CD14-positive monocyte (primary cell): ENCODE results near the gene GRIK4. TPM values are rescaled to one million over a fixed set of nuclear protein-coding genes. Genes with fewer than 3 reads are reported as not detected.
"Not testable (repeated sequence)": the region's sequence is repeated elsewhere in the genome, so short reads cannot be mapped to it uniquely, and the experiment has no call there.

Experiments
- DNase-seq, 3 donors: peaks; one replicate each; pipeline ENCODE4 v3.0.0-alpha.2; 2011 to 2022
- H2AFZ ChIP-seq: 2 replicates; pipeline ENCODE4 v1.6.0; 2012; ENCODE audit warnings: mild to moderate bottlenecking, low read depth, low read length, inconsistent platforms; ENCODE audit not compliant: insufficient read depth, poor library complexity, severe bottlenecking
- H3K27ac ChIP-seq, 2 donors: 1 replicate in 1 of 2; 2 replicates in 1 of 2; pipeline ENCODE4 v1.5.1; 2012 to 2013; ENCODE audit warnings: low read length in 2 of 2, control low read depth in 1 of 2, inconsistent platforms in 1 of 2, low read depth in 1 of 2, mild to moderate bottlenecking in 1 of 2
- H3K27me3 ChIP-seq, 2 donors: one replicate each; pipeline versions ENCODE4 v1.6.0 to v1.6.1; 2011 to 2013; ENCODE audit warnings: low read length in 2 of 2; ENCODE audit not compliant: control insufficient read depth in 2 of 2, insufficient read depth in 2 of 2
- H3K36me3 ChIP-seq, 2 donors: replicated peaks in 1 of 2; 1 replicate in 1 of 2; 2 replicates in 1 of 2; pipeline versions ENCODE4 v1.5.1 to v1.6.1; 2012 to 2013; ENCODE audit warnings: low read length in 2 of 2, control low read depth in 1 of 2, inconsistent platforms in 1 of 2, mild to moderate bottlenecking in 1 of 2; ENCODE audit not compliant: insufficient read depth in 2 of 2, control insufficient read depth in 1 of 2
- H3K4me1 ChIP-seq, 2 donors: 1 replicate in 1 of 2; 2 replicates in 1 of 2; pipeline versions ENCODE4 v1.5.1 to v1.6.1; 2012 to 2013; ENCODE audit warnings: low read length in 2 of 2, control low read depth in 1 of 2, inconsistent platforms in 1 of 2, mild to moderate bottlenecking in 1 of 2, moderate library complexity in 1 of 2; ENCODE audit not compliant: insufficient read depth in 2 of 2, control insufficient read depth in 1 of 2
- H3K4me2 ChIP-seq: replicated peaks from 2 replicates; pipeline ENCODE3; 2012; ENCODE audit warnings: low read length, moderate library complexity, mild to moderate bottlenecking; ENCODE audit not compliant: poor library complexity, severe bottlenecking; ENCODE audit errors: extremely low read depth
- H3K4me3 ChIP-seq, 3 experiments: fragments of 200-600 bp in 1 of 3; sonication (generic) in 1 of 3; replicated peaks in 1 of 3; 1 replicate in 2 of 3; 2 replicates in 1 of 3; pipeline ENCODE4 v1.5.1; 2011 to 2013; ENCODE audit warnings: low read length in 3 of 3, mild to moderate bottlenecking in 3 of 3, control low read depth in 2 of 3, low read depth in 2 of 3, inconsistent platforms in 1 of 3, moderate library complexity in 1 of 3
- H3K79me2 ChIP-seq: 2 replicates; pipeline ENCODE4 v1.6.0; 2012; ENCODE audit warnings: mild to moderate bottlenecking, control low read depth, inconsistent platforms, low read length, moderate library complexity; ENCODE audit not compliant: insufficient read depth
- H3K9ac ChIP-seq: 2 replicates; pipeline ENCODE4 v1.6.0; 2017; ENCODE audit warnings: low read length, mild to moderate bottlenecking; ENCODE audit not compliant: insufficient read depth, poor library complexity, severe bottlenecking
- H3K9me3 ChIP-seq, 2 donors: replicated peaks in 1 of 2; 1 replicate in 1 of 2; 2 replicates in 1 of 2; pipeline versions ENCODE4 v1.5.1 to v1.6.1; 2012 to 2013; ENCODE audit warnings: low read length in 2 of 2, control low read depth in 1 of 2; ENCODE audit not compliant: control insufficient read depth in 1 of 2, insufficient read depth in 1 of 2
- H4K20me1 ChIP-seq: 2 replicates; pipeline ENCODE4 v1.6.0; 2012; ENCODE audit warnings: mild to moderate bottlenecking, low read length, control low read depth, moderate library complexity; ENCODE audit not compliant: insufficient read depth
- H3K27ac Mint-ChIP-seq, 7 donors: one replicate each; pipeline ENCODE4 v1.8.0; 2020; ENCODE audit warnings: mild to moderate bottlenecking in 7 of 7, mixed read lengths in 7 of 7, moderate library complexity in 6 of 7, inconsistent platforms in 2 of 7
- H3K27me3 Mint-ChIP-seq, 3 donors: one replicate each; pipeline ENCODE4 v1.8.0; 2021 to 2022; ENCODE audit warnings: low read depth in 3 of 3, mild to moderate bottlenecking in 3 of 3, mixed read lengths in 3 of 3, moderate library complexity in 3 of 3, inconsistent platforms in 1 of 3
- H3K36me3 Mint-ChIP-seq, 2 donors: one replicate each; pipeline ENCODE4 v1.8.0; 2020; ENCODE audit warnings: mixed read lengths in 2 of 2, inconsistent platforms in 1 of 2, mild to moderate bottlenecking in 1 of 2
- H3K4me1 Mint-ChIP-seq: one replicate; pipeline ENCODE4 v1.8.0; 2020; ENCODE audit warnings: mild to moderate bottlenecking, mixed read lengths
- H3K4me3 Mint-ChIP-seq, 2 donors: one replicate each; pipeline ENCODE4 v1.8.0; 2020; ENCODE audit warnings: mild to moderate bottlenecking in 2 of 2, mixed read lengths in 2 of 2, moderate library complexity in 1 of 2
- H3K9me3 Mint-ChIP-seq, 7 donors: one replicate each; pipeline ENCODE4 v1.8.0; 2020 to 2022; ENCODE audit warnings: mixed read lengths in 7 of 7, mild to moderate bottlenecking in 6 of 7, moderate library complexity in 6 of 7, inconsistent platforms in 2 of 7
- CTCF ChIP-seq: fragments of 200-600 bp; IDR thresholded peaks from one replicate; pipeline ENCODE4 v1.8.0; 2022; ENCODE audit warnings: antibody characterized with exemption, mild to moderate bottlenecking
- WGBS: methylation state at CpG from one replicate; pipeline ENCODE4 v1.1.5; 2013; ENCODE audit warnings: missing lambda C conversion rate; ENCODE audit not compliant: insufficient coverage; 5-methylcytosine and 5-hydroxymethylcytosine counted together
- intact Hi-C, 2 donors: fragments of 100-400 bp; cut with micrococcal nuclease; formaldehyde crosslinking; loops; one replicate each; pipeline versions ENCODE4 v1.15.0 to v1.15.1; 2023
- polyA plus RNA-seq, 3 donors: library from polyadenylated mRNA; depleted of rRNA in 1 of 3; unstranded in 2 of 3; stranded (reverse) in 1 of 3; fragments of 300-500 nt in 2 of 3; fragments of >200 nt in 1 of 3; fragmentation: Illumina TruSeq in 2 of 3; gene quantifications; 1 replicate in 2 of 3; 2 replicates in 1 of 3; pipeline ENCODE4 v1.2.3, GENCODE V29; 2012 to 2021

Gene GRIK4
- polyA plus RNA-seq, 3 donors, result not detected

- intact Hi-C loops, result no loop called here
- no peak overlapping the region for H2AFZ ChIP-seq
- no peak overlapping the region for H3K4me2 ChIP-seq
- no peak overlapping the region for H3K9ac ChIP-seq
- H3K4me1 ChIP-seq, result no peaks in the 10 kb centered on the region
- DNase-seq, result no peak
- H3K36me3 ChIP-seq, result no peaks in the 10 kb centered on the region
- no peak overlapping the region for H3K27ac ChIP-seq
- H3K9me3 ChIP-seq, result no peaks in the 10 kb centered on the region
- no peaks in the 10 kb centered on the region for H3K9me3 Mint-ChIP-seq
- no peak overlapping the region for H3K27ac Mint-ChIP-seq
- H3K4me3 ChIP-seq, result no peak overlapping the region
- H3K79me2 ChIP-seq, result no peaks in the 10 kb centered on the region
- H4K20me1 ChIP-seq, result peaks cover 11% of the 10 kb centered on the region
- H3K4me1 Mint-ChIP-seq, result peaks cover under 1% of the 10 kb centered on the region
- no peaks in the 10 kb centered on the region for H3K27me3 Mint-ChIP-seq
- no CpG with 5 or more reads among the region's 2 CpGs for WGBS
- peaks cover 2 to 8% of the 10 kb centered on the region in 2 donors for H3K36me3 Mint-ChIP-seq
- H3K27me3 ChIP-seq, result no peaks in the 10 kb centered on the region
- TF ChIP-seq CTCF, result no peak
- no peak overlapping the region for H3K4me3 Mint-ChIP-seq
Measured at GRCh38 chr11:121031167-121031566, 519.6 kb downstream of the GRIK4 start.

- H4K20me1 ChIP-seq, result peaks cover 12% of the 10 kb centered on the region
- DNase-seq, H3K27me3 Mint-ChIP-seq, H2AFZ ChIP-seq, H3K4me2 ChIP-seq, H3K27ac ChIP-seq, H3K36me3 ChIP-seq, H3K36me3 Mint-ChIP-seq, H3K9me3 ChIP-seq, H3K27ac Mint-ChIP-seq, intact Hi-C loops, H3K4me1 Mint-ChIP-seq, H3K9ac ChIP-seq, H3K4me1 ChIP-seq, H3K4me3 Mint-ChIP-seq, H3K4me3 ChIP-seq, H3K79me2 ChIP-seq, H3K27me3 ChIP-seq, H3K9me3 Mint-ChIP-seq: not testable (repeated sequence)
- WGBS, result 100% methylated on average over 1 of the region's 4 CpGs
Measured at GRCh38 chr11:121031648-121032047, 520.1 kb downstream of the GRIK4 start.
